Activated CD8-positive, alpha-beta memory T cell treated with anti-CD3 and anti-CD28 coated beads for 1 hour (primary cell): ENCODE results near the gene ELFN2.

ENCODE experiments used
- DNase-seq, 2 donors: peaks; one replicate each; pipeline ENCODE4 v3.0.0-alpha.2; 2020; ENCODE audit warnings: low read depth in 1 of 2; ENCODE audit errors: extremely low read depth in 1 of 2

The ELFN2 gene

GRCh38 chr22:37387793-37388192 is 39.5 kb downstream of the ELFN2 start:
- DNase-seq: no peak

DNA sequence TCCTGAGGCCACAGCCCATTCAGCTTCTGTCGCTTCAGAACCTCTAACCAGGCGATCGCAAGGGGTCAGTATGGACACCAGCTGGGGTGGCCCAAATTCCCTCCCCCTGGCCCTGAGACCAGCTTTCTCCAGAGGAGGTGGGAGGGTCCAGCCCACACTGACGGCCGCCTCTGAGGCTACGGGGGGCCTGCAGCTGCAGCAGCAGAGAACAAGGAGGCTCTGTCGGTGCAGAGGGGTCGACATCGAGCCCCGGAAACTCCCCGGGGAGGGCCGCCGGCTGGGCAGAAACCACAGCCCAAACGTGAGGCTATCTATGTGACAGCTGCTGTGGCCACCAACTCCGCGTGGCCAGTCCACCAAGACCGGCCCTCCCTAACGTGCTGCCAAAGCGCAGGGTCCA is 40.8 kb downstream of the ELFN2 start:
- DNase-seq: no peak

- DNase-seq: no peak
These were observed 42.6 kb downstream of the ELFN2 start for GRCh38 chr22:37384691-37385090.

DNA sequence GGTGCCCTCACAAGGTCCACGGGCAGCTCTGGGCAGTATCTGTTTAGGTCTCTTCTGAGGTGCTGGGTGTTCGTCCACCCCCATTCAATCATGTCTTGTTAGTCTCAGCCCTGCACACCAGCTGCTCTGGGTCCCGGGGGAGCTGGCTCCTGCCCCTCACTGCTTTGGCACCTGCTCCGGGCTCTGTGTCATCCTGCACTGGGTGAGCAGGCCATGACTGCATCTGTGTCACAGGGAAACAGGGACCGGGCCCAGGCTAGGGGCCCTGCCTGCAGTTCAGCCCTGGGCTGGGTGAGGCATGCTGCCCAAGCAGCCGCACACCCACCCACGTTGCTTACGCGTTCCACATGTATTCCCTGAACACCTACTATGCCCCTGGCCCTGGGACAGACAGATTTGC is 43.9 kb downstream of the ELFN2 start:
- no peak for DNase-seq

DNA sequence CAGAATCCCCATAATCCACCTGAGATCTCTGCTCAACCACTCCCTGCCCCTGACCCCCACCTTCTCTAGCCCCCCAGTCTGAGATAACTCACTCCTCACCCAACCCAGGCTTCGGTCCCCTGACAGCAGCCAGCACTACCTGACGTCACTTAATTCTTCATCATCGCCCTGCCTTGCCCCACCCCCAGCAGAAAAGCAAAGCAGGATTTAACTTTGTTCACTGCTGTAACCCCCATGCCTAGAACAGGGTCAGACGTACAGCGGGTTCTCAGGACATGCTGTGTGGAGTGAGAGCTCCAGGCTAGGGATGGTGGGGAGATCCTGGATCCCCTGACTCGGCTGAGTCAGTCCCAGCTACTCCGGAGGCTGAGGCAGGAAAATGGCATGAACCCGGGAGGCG is 45.8 kb downstream of the ELFN2 start:
- DNase-seq: no peak

DNA sequence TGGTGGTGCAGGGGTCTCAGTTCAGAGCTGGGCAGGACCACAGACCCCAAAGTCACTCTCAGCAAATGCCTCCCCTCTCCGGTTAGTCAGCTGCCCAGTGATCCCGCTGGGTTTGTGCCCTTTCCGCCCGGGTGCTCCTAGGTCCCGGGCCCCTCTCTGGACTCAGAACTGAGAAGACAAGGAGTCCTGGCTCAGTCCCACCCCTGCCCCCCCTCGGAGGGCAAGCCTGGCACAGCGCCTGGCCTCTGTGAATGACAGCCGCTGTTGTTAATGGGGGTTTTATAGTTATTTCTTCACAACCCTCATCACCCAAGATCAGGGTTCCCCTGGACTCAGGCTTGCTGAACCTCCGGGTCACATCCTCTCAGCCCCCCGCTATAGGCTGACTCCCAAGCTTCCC is 47.6 kb downstream of the ELFN2 start:
- DNase-seq: no peak

DNA sequence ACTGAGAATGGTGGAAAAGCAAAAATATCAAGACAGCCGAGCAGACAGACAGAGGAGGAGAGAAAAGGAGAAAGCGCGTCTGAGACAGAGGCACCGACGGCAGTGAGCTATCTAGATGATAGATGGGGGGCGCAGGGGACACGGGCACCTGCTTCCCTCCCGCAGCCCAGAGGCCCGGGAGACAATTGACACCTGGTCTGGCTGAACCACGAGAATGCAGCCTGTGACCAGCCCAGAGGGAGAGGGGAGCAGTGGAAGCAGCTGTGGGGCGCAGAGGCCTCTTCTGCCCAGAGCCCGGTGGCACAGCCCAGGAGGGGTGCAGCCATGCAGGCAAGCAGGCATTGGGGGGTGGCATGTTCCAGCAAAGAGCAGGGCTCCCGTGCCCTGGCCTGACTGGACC is 48.2 kb downstream of the ELFN2 start:
- DNase-seq: no peak

DNA sequence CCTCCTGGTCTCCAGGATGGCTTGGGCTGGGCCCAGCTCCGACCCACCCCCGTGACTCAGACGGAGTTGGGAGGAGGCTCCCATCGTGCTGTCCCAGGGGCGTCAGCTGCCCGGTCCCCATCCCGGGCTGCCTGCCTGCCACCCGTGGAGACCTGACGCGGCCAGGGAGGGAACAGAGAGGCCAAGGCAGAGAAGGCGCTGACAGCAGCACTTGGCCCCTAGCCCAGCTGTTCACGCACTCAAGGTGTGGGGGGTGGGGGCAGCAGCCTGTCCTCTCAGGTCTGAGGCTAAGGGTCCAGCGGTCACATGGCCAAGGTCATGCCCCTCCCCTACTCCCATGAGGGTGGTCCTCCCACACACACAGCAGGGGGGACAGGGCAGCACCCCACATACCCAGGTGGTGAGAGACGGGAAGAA is 48.6 kb downstream of the ELFN2 start:
- no peak for DNase-seq

GRCh38 chr22:37377927-37378326 is 49.4 kb downstream of the ELFN2 start:
- no peak for DNase-seq

DNA sequence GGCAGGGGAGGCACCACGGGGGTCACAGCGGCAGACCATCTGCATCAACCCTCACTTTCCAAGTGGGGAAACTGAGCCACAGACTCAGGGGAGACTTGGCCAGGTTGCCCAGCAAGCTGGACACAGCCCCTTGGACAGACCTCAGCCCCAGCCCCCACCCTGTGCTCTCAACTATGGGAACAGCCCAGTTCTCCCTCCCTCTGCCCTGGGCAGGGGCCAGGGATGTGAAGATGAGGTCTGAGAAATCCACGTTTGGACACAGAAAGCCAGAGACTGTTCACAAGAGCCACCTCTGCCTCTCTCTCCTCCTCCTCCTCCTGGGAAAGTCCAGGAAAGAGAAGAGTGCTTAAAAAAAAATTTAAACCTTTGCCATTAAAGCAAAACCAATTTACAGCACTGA is 50.1 kb downstream of the ELFN2 start:
- DNase-seq: no peak

DNA sequence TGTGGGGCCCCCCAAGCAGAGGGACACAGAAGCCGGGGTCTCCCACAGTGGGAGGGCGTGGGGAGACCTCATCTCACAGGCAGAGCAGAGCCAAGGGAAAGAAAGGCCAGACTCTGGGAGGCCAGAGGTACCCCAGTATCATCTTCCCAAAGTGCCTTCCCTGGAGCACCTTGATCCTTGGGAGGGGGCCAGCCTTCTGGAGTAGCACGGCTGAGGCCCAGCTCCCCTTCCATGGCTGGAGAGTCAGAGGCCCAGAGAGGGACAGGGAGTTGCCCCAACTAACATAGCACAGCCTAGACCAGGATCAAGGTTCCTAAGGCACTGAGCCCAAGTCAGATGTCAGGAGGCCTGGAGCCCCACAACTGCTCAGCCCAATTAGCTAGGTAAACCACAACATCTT is 50.6 kb downstream of the ELFN2 start:
- DNase-seq: no peak

DNA sequence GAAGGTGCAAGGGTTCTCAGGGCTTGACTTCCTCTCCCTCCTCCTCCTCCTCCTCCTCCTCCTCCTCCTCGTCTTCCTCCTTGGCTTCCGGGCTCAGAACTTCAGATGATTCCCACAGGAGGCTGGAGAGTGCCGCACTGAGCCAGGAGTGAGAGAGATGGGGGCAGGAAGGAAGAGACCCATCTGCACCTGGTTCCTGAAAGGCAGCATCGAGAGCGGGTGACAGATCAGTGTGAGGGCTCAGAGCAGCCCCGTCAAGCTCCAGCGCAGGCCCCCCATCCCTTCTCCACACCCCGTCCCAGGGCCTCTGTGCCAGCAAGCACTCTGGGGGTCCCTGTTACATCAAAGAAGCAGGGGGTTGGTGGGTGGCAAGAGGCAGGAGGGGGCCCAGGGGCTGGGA is 51.5 kb downstream of the ELFN2 start:
- no peak for DNase-seq

- no peak for DNase-seq
These were observed 52.7 kb downstream of the ELFN2 start for GRCh38 chr22:37374571-37374970.

- no peak for DNase-seq
These were observed 53.8 kb downstream of the ELFN2 start for GRCh38 chr22:37373451-37373850.

- DNase-seq: no peak
These were observed 55.4 kb downstream of the ELFN2 start for GRCh38 chr22:37371911-37372310.

- no peak for DNase-seq
These were observed 55.8 kb downstream of the ELFN2 start for GRCh38 chr22:37371491-37371890.

DNA sequence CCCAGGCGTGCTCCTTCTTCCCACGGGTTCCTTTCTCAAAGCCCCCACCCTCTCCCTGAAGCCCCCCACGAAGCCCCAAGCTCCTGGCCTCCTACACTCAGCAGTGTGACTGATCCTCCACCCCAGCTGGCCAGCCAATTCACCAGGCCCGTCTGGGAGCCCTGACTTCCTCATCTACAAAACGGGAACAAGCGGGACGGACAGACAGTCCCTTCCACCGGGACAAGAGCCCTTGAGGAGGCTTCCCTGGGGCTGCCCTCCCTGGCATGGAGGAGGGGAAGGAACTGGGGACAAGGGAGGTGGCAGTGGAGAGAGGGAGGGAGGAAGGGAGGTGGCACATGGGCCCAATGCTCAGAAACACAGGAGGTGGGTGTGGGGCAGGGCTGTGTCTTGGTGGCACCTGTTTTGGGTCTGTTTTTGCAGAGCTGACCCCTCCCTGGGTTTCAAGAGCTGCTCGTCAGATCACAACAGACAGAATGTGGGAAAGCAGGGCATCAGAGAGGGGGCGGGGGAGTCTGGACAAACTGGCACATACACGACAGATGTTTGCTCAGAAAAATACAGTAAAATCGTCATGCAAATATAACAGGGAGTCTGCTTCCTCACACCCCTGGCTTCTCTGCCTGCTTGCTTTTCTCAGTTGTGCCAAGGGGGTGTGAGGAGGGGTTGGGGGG is 56.8 kb downstream of the ELFN2 start:
- no peak for DNase-seq

DNA sequence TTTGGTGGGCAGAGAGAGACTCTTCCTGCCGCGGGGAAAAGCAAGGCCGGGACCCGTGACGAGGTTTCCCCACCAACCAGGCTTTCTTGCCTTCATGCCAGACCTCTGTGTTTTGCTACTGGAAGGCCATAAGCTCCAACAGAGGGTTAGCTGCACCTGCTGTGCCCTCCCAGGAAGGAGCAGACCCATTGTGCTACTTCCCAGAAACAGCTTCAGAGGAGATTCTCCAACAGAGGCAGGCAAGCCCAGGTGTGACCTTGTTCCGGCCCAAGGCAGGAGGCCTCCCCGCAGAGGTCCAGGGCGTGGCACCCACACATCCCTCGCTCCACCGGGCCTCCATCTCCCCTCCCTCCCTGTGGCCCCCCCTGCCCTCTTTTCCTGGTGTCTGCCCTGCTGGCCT is 57.8 kb downstream of the ELFN2 start:
- no peak for DNase-seq

- no peak for DNase-seq
These were observed 59.2 kb downstream of the ELFN2 start for GRCh38 chr22:37368058-37368457.

- no peak for DNase-seq
These were observed 60.7 kb downstream of the ELFN2 start for GRCh38 chr22:37366601-37367000.

- DNase-seq: no peak
These were observed 61.3 kb downstream of the ELFN2 start for GRCh38 chr22:37365950-37366349.

GRCh38 chr22:37363261-37363992 is 63.9 kb downstream of the ELFN2 start:
- no peak for DNase-seq

DNA sequence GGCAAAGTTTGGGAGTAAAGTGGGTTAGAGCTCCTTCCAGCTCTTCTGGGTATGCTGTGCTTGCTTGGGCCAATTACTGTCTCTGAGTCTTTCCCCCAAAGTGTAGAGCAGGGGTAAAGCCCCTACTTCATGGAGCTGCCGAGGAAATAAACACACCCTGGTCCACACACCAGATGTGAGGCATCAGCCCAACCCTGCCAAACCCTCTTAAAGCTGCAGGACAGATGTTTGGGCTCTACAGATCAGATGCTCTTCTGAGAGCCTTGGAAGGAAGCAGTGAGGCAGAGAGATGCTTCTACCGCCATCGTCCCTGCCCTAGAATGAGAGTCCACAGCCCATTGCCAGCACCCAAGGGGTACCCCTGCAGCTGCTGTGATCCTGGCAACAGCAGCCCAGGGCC is 64.7 kb downstream of the ELFN2 start:
- no peak for DNase-seq
